Endothelial cell of umbilical vein (primary cell): ENCODE data around the gene H2BK1.

Source experiments
- CTCF ChIP-seq, 2 donors: IDR thresholded peaks; 1 replicate in 1 of 2; 2 replicates in 1 of 2; pipeline ENCODE4 v1.5.1; 2011; ENCODE audit warnings: low read length in 2 of 2, mild to moderate bottlenecking in 2 of 2, moderate library complexity in 2 of 2, control low read depth in 1 of 2, inconsistent platforms in 1 of 2, low read depth in 1 of 2; ENCODE audit not compliant: insufficient read depth in 1 of 2; ENCODE audit errors: extremely low read depth in 1 of 2
- EZH2 ChIP-seq: IDR thresholded peaks from 2 replicates; pipeline ENCODE4 v1.6.1; 2012; ENCODE audit warnings: borderline replicate concordance, low read depth, mild to moderate bottlenecking, moderate library complexity, low read length, inconsistent platforms; ENCODE audit not compliant: severe bottlenecking
- MAX ChIP-seq: IDR thresholded peaks from 2 replicates; pipeline ENCODE4 v1.6.1; 2011; ENCODE audit not compliant: insufficient read depth, insufficient read length
- MYC ChIP-seq: IDR thresholded peaks from one replicate; pipeline ENCODE4 v1.6.1; 2011; ENCODE audit warnings: mild to moderate bottlenecking, low read depth, low read length
- POLR2A ChIP-seq: IDR thresholded peaks from 2 replicates; pipeline ENCODE4 v1.6.1; 2012; ENCODE audit warnings: low read depth, mild to moderate bottlenecking, control low read depth, low read length
- POLR2AphosphoS5 ChIP-seq: IDR thresholded peaks from 2 replicates; pipeline ENCODE4 v1.6.1; 2012; ENCODE audit warnings: low read depth, mild to moderate bottlenecking, control low read depth, low read length, moderate library complexity; ENCODE audit not compliant: insufficient read depth

- TF ChIP-seq POLR2A (no peak), MAX (no peak), CTCF (IDR thresholded peaks at IDR 0.05; ENCODE audit: extremely low read depth in 1 of 2, insufficient read depth in 1 of 2, low read depth in 1 of 2, low read length in 2 of 2) (no peak), EZH2 (no peak), MYC (no peak), POLR2AphosphoS5 (no peak)
Measured at GRCh38 chr7:151201344-151201743, 8.9 kb downstream of the H2BK1 start.
